Measurements from ENCODE around the gene QRFP.
"Not testable (repeated sequence)": the region's sequence is repeated elsewhere in the genome, so short reads cannot be mapped to it uniquely, and the experiment has no call there.

Gene QRFP

GRCh38 chr9:130913599-130914416 lies 17.2 kb upstream of the QRFP start:
- no peaks in the 10 kb centered on the region for H3K36me3 ChIP-seq (ENCODE audit: control insufficient read depth, insufficient read depth, low read length)
- DNase-seq (ENCODE audit: extremely low read depth, insufficient read length): no peak
- H3K4me3 ChIP-seq (replicated peaks; ENCODE audit: low read depth, low read length): no peak overlapping the region
- no peak for TF ChIP-seq CTCF (IDR thresholded peaks at IDR 0.05; ENCODE audit: insufficient read depth, low read length, poor library complexity, severe bottlenecking)
- peaks cover 2% of the 10 kb centered on the region; the same call in 1 of the 2 replicates for H3K27me3 ChIP-seq (replicated peaks; ENCODE audit: control insufficient read depth, insufficient read depth, low read length)

- no peaks in the 10 kb centered on the region for H3K36me3 ChIP-seq (ENCODE audit: control insufficient read depth, insufficient read depth, low read length)
- H3K4me3 ChIP-seq (replicated peaks; ENCODE audit: low read depth, low read length): no peak overlapping the region
- no peak for TF ChIP-seq CTCF (IDR thresholded peaks at IDR 0.05; ENCODE audit: insufficient read depth, low read length, poor library complexity, severe bottlenecking)
- peaks cover 2% of the 10 kb centered on the region; the same call in 1 of the 2 replicates for H3K27me3 ChIP-seq (replicated peaks; ENCODE audit: control insufficient read depth, insufficient read depth, low read length)
- DNase-seq (ENCODE audit: extremely low read depth, insufficient read length): no peak
Measured at GRCh38 chr9:130912932-130913598, 16.5 kb upstream of the QRFP start.

GRCh38 chr9:130911254-130912049 lies 14.8 kb upstream of the QRFP start:
- H3K27me3 ChIP-seq (replicated peaks; ENCODE audit: control insufficient read depth, insufficient read depth, low read length): peaks cover 2% of the 10 kb centered on the region; the same call in 1 of the 2 replicates
- no peak for TF ChIP-seq CTCF (IDR thresholded peaks at IDR 0.05; ENCODE audit: insufficient read depth, low read length, poor library complexity, severe bottlenecking)
- H3K36me3 ChIP-seq (ENCODE audit: control insufficient read depth, insufficient read depth, low read length): no peaks in the 10 kb centered on the region
- DNase-seq (ENCODE audit: extremely low read depth, insufficient read length): no peak
- no peak overlapping the region for H3K4me3 ChIP-seq (replicated peaks; ENCODE audit: low read depth, low read length)

- H3K4me3 ChIP-seq (replicated peaks; ENCODE audit: low read depth, low read length); H3K27me3 ChIP-seq (replicated peaks; ENCODE audit: control insufficient read depth, insufficient read depth, low read length); H3K36me3 ChIP-seq (ENCODE audit: control insufficient read depth, insufficient read depth, low read length); DNase-seq (ENCODE audit: extremely low read depth, insufficient read length): not testable (repeated sequence)
Measured at GRCh38 chr9:130910670-130911069, 14.1 kb upstream of the QRFP start.

GRCh38 chr9:130910041-130910440 lies 13.4 kb upstream of the QRFP start:
- not testable (repeated sequence) for DNase-seq (ENCODE audit: extremely low read depth, insufficient read length); H3K36me3 ChIP-seq (ENCODE audit: control insufficient read depth, insufficient read depth, low read length); H3K4me3 ChIP-seq (replicated peaks; ENCODE audit: low read depth, low read length); H3K27me3 ChIP-seq (replicated peaks; ENCODE audit: control insufficient read depth, insufficient read depth, low read length)

GRCh38 chr9:130908878-130909355 lies 12.3 kb upstream of the QRFP start:
- no peak for TF ChIP-seq CTCF (IDR thresholded peaks at IDR 0.05; ENCODE audit: insufficient read depth, low read length, poor library complexity, severe bottlenecking)
- Histone ChIP-seq H3K27me3 (replicated peaks; ENCODE audit: control insufficient read depth, insufficient read depth, low read length) (no peaks in the 10 kb centered on the region; the same call in 1 of the 2 replicates), H3K4me3 (replicated peaks; ENCODE audit: low read depth, low read length) (no peak overlapping the region), H3K36me3 (ENCODE audit: control insufficient read depth, insufficient read depth, low read length) (no peaks in the 10 kb centered on the region)
- DNase-seq (ENCODE audit: extremely low read depth, insufficient read length): no peak
